SKM-1 (cell line): Measurements from ENCODE around the gene EXOC3L1.

Experiments used
- DNase-seq: peaks from one replicate; lab custom pipeline; 2025; ENCODE audit not compliant: unreplicated experiment; lab: John Stamatoyannopoulos, UW

The EXOC3L1 gene

GRCh38 chr16:67199011-67199807 lies 9.3 kb upstream of the EXOC3L1 start, which contains the start of gene ELMO3:
TSS of gene ELMO3 (plus strand) at chr16:67199131. CDS start at chr16:67199327, 196 bp downstream.
- DNase-seq, result no peak

DNA sequence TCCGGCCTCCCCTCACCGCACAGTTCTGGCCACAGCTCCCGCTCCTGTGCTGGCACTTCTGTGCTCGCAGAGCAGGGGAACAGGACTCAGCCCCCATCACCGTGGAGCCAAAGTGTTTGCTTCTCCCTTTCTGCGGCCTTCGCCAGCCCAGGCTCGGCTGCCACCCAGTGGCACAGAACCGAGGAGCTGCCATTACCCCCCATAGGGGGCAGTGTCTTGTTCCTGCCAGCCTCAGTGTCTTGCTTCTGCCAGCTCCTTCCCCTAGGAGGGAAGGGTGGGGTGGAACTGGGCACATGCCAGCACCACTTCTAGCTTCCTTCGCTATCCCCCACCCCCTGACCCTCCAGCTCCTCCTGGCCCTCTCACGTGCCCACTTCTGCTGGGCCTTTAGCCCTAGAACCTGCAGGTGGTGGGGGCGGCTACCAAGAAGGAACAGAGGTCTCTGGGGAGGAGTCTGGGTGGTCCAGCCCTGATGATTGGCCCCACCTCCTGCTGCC lies 8.3 kb upstream of the EXOC3L1 start:
- DNase-seq, result peak; percentile 13

DNA sequence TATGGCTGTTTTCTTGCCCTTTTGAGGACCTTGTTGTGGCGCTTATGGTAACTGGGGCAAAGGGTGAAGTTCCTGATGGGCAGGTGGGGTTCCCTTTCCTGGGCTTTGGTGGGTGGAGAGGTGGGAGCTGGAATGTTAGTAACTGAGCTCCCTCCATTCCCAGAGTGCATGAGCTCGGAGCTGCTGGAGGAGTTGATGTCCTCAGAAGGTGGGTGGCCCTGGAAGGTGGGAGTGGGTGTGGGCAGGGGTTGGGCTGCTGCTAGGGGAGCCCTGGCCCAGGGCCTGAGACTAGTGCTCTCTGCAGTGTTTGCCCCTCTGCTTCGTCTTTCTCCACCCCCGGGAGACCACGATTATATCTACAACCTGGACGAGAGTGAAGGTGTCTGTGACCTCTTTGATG lies 7.8 kb upstream of the EXOC3L1 start:
- no peak for DNase-seq

- DNase-seq, result no peak
Observed at GRCh38 chr16:67196881-67197280, 6.9 kb upstream of the EXOC3L1 start.

DNA sequence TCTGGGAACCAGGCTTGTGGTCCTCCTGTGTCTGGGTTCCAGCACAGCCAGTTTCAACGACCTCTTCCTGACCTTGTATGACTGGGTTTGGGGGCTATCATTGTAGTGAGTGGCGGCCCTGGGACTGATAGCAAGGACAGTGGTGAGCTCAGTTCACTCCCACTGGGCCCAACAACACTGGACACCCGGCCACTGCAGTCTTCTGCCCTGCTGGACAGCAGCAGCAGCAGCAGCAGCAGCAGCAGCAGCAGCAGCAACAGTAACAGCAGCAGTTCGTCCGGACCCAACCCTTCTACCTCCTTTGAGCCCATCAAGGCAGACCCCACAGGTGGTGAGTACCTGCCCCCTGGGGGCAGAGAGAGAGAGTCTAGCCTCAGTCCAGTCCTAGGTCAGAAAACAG lies 5.7 kb upstream of the EXOC3L1 start:
- no peak for DNase-seq

- DNase-seq, result no peak
Observed at GRCh38 chr16:67194260-67194659, 4.3 kb upstream of the EXOC3L1 start.

GRCh38 chr16:67193536-67193935 lies 3.6 kb upstream of the EXOC3L1 start:
- no peak for DNase-seq

GRCh38 chr16:67192781-67193361 lies 2.9 kb upstream of the EXOC3L1 start:
- DNase-seq, result no peak

DNA sequence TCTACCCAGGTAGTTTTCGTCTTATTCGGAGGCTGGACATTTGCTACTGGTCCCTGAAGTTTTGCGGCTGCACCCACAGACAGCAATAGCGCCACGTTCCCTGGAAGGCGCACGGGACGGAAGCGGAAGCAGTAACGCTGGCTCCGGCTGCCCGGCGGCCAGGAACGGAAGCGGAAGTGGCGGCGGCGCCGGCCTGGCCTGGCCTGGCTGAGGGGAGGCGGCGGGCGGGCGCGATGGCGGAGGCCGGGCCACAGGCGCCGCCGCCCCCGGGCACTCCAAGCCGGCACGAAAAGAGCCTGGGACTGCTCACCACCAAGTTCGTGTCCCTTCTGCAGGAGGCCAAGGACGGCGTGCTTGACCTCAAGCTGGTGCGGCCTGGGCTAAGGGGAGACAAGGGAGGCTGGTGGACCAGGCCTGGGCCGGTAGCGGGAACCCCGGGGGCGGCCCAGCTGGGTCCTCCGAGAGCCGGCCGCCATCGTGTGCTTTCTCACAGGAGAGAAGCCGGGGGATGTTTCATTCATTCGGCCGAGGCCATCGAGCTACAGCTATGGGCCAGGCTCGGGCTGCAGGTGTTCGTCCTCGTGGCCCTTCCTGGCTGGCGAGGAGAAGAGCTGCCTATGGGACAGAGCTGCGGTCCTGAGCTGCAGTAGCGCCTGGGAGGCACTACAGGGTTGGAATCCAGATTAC lies 2.2 kb upstream of the EXOC3L1 start, which contains the start of gene E2F4:
E2F4 (plus strand) TSS at position 161 of the 687 bp plus-strand sequence; CDS start at position 234, 73 bp downstream.
- DNase-seq, result peak; percentile 89

DNA sequence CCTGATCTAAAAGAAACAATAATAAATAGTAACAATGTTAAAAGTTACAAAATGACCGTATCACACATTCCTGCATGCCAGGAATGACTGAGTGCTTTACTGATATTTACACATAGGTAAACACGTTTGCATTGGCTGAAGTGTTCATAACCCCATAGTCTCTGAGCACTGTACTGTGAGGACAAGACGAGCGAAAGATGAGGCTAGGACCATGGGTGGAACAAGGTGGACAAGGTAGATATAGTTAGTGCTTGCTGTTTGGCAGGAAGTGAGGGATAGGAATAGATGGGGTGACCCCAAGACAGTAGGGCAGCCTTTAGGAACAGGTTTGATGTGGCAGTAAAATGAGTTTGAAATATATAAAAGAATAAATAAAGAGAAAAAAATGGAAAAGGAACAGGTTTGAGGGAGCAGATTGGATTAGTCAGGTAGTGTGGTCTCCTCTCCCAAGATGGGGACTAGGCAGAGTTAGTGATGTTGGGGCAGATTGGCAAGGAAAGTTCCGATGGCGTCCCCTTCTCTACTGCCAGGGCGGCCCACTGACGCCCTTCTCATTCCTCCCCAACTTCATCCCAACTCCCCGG lies 1.6 kb upstream of the EXOC3L1 start:
- DNase-seq, result no peak

DNA sequence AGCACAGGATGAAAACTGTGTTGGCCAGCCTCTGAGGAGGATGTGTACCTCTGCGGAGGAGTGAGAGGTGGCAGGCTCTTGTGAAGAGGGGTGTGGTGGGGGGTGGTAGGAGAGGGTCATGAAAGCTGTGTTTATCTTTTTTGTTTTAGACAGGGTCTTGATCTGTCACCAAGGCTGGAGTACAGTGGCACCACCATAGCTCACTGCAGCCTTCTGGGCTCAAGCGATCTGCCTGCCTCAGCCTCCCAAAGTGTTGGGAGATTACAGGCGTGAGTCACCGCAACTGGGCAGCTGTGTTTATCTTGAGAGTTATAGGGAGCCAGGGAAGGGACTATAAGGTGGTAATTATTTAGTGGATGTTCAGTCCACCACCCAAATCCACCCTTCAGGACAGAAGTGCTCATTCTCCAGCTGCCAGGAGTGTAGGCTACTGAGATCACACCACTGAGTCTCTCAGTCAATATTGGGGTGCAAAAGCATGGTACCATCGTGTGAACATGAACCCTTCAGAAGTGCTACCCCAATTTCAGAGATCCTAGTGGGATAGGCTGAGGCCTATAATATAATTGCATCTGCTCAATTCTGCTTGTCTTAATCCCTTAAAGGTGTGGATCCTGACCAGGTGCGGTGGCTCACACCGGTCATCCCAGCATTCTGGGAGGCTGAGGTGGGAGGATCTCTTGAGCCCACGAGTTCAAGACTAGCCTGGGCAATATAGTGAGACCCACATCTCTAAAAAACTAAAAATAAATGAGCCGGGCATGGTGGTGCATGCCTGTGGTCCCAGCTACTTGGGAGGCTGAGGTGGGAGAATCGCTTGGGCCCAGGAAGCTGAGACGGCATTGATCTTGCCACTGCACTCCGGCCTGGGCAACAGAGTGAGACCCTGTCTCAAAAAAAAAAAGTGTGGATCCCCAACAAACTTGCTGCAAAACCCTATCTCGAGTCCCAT lies 788 bp upstream of the EXOC3L1 start:
- no peak for DNase-seq

DNA sequence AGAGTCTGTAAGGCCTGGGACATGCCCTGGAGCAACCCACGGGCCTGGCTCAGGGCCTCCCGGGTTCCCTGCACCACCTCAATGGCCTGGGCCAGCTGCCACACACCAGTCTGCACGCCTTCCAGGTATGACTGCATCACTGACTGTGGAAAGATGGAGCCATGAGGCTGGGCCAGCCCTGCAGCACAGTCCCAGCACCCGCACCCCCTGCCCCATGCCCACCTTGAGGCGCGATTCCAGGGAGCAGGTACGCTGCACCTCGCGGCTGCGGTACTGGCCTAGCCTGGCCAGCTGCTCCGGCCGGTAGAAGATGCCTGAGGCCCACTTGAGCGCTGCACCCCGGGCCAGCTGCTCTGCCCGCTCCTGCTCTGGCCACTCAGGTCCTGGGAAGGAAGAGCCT lies 1.1 kb downstream of the EXOC3L1 start:
- DNase-seq, result no peak

DNA sequence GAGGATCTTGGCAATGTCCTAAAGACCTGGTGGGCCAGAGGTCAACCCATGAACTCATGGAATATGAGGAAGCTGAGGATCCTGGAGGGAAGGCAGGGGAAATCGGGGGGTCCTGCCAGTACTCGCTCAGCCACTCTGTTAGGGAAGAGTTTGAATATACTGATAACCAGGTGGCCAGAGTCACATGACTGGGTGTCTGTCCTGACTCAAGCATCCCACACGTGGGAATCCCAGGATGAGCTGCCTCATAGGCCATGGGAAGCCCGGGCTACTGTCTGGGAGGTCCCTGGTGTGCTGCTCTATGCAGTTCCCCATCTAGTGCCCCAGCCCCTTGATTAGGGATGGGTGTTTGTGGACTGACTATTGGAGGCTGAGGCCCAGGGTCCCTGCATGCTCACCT lies 1.6 kb downstream of the EXOC3L1 start:
- no peak for DNase-seq

- DNase-seq, result no peak
Observed at GRCh38 chr16:67187175-67187890, 2.6 kb downstream of the EXOC3L1 start.

- no peak for DNase-seq
Observed at GRCh38 chr16:67186550-67186950, 3.4 kb downstream of the EXOC3L1 start.

DNA sequence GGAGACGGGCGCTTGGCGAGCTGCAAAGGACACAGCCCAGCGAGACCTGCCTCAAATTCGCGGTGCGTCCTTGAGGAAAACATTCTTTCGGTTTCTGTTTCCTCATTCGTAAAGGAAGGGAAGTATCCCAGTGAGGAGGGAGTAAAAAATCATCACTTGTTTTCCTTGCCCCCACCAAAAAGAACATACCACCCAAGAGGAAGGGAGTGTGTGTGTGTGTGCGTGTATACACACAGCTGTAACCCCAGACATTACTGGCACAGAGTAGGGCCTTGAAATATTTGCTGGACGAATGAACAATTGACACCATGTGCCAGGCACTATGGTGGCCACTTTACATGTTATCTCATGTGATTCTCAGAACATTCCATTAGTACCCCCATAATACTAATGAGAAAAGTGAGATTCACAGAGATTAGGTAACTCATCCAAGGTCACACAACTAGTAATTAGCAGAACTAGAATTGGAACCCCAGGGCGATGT lies 4.2 kb downstream of the EXOC3L1 start:
- DNase-seq, result no peak

GRCh38 chr16:67184995-67185650 lies 4.8 kb downstream of the EXOC3L1 start:
- DNase-seq, result peak; percentile 67

GRCh38 chr16:67184453-67184994 lies 5.4 kb downstream of the EXOC3L1 start:
- no peak for DNase-seq
